Measurements from ENCODE around the gene WDR1. TPM values are rescaled to one million over a fixed set of nuclear protein-coding genes. Genes with fewer than 3 reads are reported as not detected.

WDR1 gene
- total RNA-seq, 1 experiment from 2014 or later = 367 TPM

GRCh38 chr4:10161840-10162239, 45.2 kb upstream of the WDR1 start:
- H3K27ac Mint-ChIP-seq = no peak overlapping the region
- no peaks in the 10 kb centered on the region for H4K20me1 ChIP-seq (ENCODE audit: control insufficient read depth, insufficient read depth, insufficient read length)
- H3K79me1 ChIP-seq (ENCODE audit: insufficient read depth, low read depth, low read length, poor library complexity, severe bottlenecking) = no peaks in the 10 kb centered on the region

More at GRCh38 chr4:10161840-10162239, 45.2 kb upstream of the WDR1 start:
- H2BK12ac ChIP-seq (ENCODE audit: insufficient read length, low read depth, low read length) = no peak overlapping the region
- no peak overlapping the region for H3K4me2 ChIP-seq (ENCODE audit: insufficient read depth, insufficient read length, low read length)
- no peak for DNase-seq
- Mint-ChIP-seq H3K27me3 (ENCODE audit: low read depth) (peaks cover 11% of the 10 kb centered on the region), H3K36me3 (ENCODE audit: insufficient read depth in 1 of 3, low read depth in 3 of 3) (no peaks in the 10 kb centered on the region), H3K4me1 (peaks cover 10 to 13% of the 10 kb centered on the region in 2 experiments), H3K9me3 (no peaks in the 10 kb centered on the region), H3K4me3 (no peak overlapping the region)
- H3K23ac ChIP-seq (ENCODE audit: insufficient read length, low read depth, low read length) = no peak overlapping the region
- no peak overlapping the region for H3K9ac ChIP-seq (ENCODE audit: extremely low read depth, insufficient read length, low read length)
- H3K79me2 ChIP-seq (ENCODE audit: insufficient read depth, low read length) = no peaks in the 10 kb centered on the region
- H2BK15ac ChIP-seq (ENCODE audit: low read depth, low read length) = no peak overlapping the region
- H3K9me3 ChIP-seq (ENCODE audit: control insufficient read depth, low read depth, low read length) = no peaks in the 10 kb centered on the region
- H2BK5ac ChIP-seq (ENCODE audit: insufficient read length, low read length) = no peak overlapping the region
- H3K14ac ChIP-seq (ENCODE audit: insufficient read depth, low read length) = no peak overlapping the region
- H3T11ph ChIP-seq (ENCODE audit: low read length) = no peak overlapping the region
- H3K23me2 ChIP-seq (ENCODE audit: insufficient read length, low read depth, low read length, poor library complexity, severe bottlenecking) = no peaks in the 10 kb centered on the region
- H2BK120ac ChIP-seq (ENCODE audit: low read depth, low read length, poor library complexity, severe bottlenecking) = no peak overlapping the region
- H4K5ac ChIP-seq (ENCODE audit: insufficient read length, low read depth, low read length) = no peak overlapping the region
- WGBS (ENCODE audit: extremely low coverage, insufficient read length, low lambda C conversion rate) = no CpG with 5 or more reads among the region's 6 CpGs
- H2AK5ac ChIP-seq (ENCODE audit: insufficient read length, low read length) = no peak overlapping the region
- TF ChIP-seq, protein P1, sequence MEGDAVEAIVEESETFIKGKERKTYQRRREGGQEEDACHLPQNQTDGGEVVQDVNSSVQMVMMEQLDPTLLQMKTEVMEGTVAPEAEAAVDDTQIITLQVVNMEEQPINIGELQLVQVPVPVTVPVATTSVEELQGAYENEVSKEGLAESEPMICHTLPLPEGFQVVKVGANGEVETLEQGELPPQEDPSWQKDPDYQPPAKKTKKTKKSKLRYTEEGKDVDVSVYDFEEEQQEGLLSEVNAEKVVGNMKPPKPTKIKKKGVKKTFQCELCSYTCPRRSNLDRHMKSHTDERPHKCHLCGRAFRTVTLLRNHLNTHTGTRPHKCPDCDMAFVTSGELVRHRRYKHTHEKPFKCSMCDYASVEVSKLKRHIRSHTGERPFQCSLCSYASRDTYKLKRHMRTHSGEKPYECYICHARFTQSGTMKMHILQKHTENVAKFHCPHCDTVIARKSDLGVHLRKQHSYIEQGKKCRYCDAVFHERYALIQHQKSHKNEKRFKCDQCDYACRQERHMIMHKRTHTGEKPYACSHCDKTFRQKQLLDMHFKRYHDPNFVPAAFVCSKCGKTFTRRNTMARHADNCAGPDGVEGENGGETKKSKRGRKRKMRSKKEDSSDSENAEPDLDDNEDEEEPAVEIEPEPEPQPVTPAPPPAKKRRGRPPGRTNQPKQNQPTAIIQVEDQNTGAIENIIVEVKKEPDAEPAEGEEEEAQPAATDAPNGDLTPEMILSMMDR (conservative IDR thresholded peaks at IDR 0.05) = no peak
- H4K8ac ChIP-seq (replicated peaks; ENCODE audit: insufficient read length, low read depth, low read length) = no peak overlapping the region
- H3K27ac ChIP-seq (ENCODE audit: insufficient read length, low read depth, low read length) = no peak overlapping the region
- H3K27me3 ChIP-seq (ENCODE audit: insufficient read depth, low read length) = 0 out of 2 replicates have a peak, but pooled peaks cover 2% of the 10 kb centered on the region
- no peak overlapping the region for H3K56ac ChIP-seq (ENCODE audit: insufficient read length, low read depth, low read length)
- H3K4me1 ChIP-seq (ENCODE audit: insufficient read depth, low read length) = no peaks in the 10 kb centered on the region
- no peak overlapping the region for H4K91ac ChIP-seq (ENCODE audit: insufficient read length, low read depth, low read length)
- no peak overlapping the region for H2AFZ ChIP-seq (ENCODE audit: low read length)
- H3K4ac ChIP-seq (ENCODE audit: low read depth, low read length) = no peak overlapping the region
- H3K18ac ChIP-seq (ENCODE audit: insufficient read length, low read depth, low read length) = no peak overlapping the region
- H2BK20ac ChIP-seq (ENCODE audit: low read depth, low read length, poor library complexity, severe bottlenecking) = no peak overlapping the region

Measured in H9 (cell line).